Kidney (tissue), 14 donors: ENCODE measurements around the gene SULT1C2. TPM values are rescaled to one million over a fixed set of nuclear protein-coding genes. Genes with fewer than 3 reads are reported as not detected.

Experiments
- DNase-seq, 5 donors: peaks; one replicate each; pipeline ENCODE4 v3.0.0-alpha.2; 2013 to 2020
- FAIRE-seq: peaks from 2 replicates; lab custom pipeline; 2012; peaks lifted over from hg19 to GRCh38; lab: Jason Lieb, UNC
- H3K27ac ChIP-seq, 2 donors: one replicate each; pipeline ENCODE4 v1.7.0; 2013; ENCODE audit warnings: low read depth in 2 of 2, low read length in 2 of 2, inconsistent platforms in 1 of 2
- H3K27me3 ChIP-seq: one replicate; pipeline ENCODE4 v1.7.1; 2013; ENCODE audit warnings: low read length, inconsistent platforms; ENCODE audit not compliant: control insufficient read depth, insufficient read depth
- H3K36me3 ChIP-seq, 3 donors: one replicate each; pipeline versions ENCODE4 v1.7.0 to v1.7.1; 2013; ENCODE audit warnings: low read length in 3 of 3, control low read depth in 1 of 3, inconsistent platforms in 1 of 3; ENCODE audit not compliant: insufficient read depth in 3 of 3, control insufficient read depth in 2 of 3
- H3K4me1 ChIP-seq, 3 donors: one replicate each; pipeline versions ENCODE4 v1.7.0 to v1.7.1; 2013; ENCODE audit warnings: low read length in 3 of 3, inconsistent platforms in 1 of 3, low read depth in 1 of 3; ENCODE audit not compliant: control insufficient read depth in 2 of 3, insufficient read depth in 2 of 3
- H3K4me3 ChIP-seq, 3 donors: one replicate each; pipeline versions ENCODE4 v1.7.0 to v1.8.1; 2013; ENCODE audit warnings: low read length in 3 of 3, control low read depth in 1 of 3, inconsistent platforms in 1 of 3
- H3K9ac ChIP-seq, 3 donors: one replicate each; pipeline versions ENCODE4 v1.7.0 to v1.7.1; 2013; ENCODE audit warnings: low read length in 3 of 3, control low read depth in 1 of 3, inconsistent platforms in 1 of 3
- H3K9me3 ChIP-seq, 3 donors: one replicate each; pipeline versions ENCODE4 v1.7.0 to v1.7.1; 2013; ENCODE audit warnings: low read length in 3 of 3, control low read depth in 1 of 3, inconsistent platforms in 1 of 3; ENCODE audit not compliant: control insufficient read depth in 2 of 3, insufficient read depth in 1 of 3
- intact Hi-C: fragments of 100-400 bp; cut with DNase I; formaldehyde crosslinking; loops from one replicate; pipeline ENCODE4 v1.11.1; 2022
- polyA plus RNA-seq: library from polyadenylated mRNA; stranded (reverse); fragments of 350-450 nt; fragmentation: Illumina TruSeq; extraction: RNeasy Lipid Tissue Mini Kit (QIAGEN cat#74804); gene quantifications from one replicate; pipeline ENCODE4 v1.2.3, GENCODE V29; 2014; ENCODE audit warnings: low read depth, low replicate concordance; ENCODE audit not compliant: insufficient read depth
- total RNA-seq: library from RNA; stranded (reverse); fragmentation: NEBNext Ultra II Directional; extraction: Animal tissue kit (Norgen Biotek cat#: 25700); gene quantifications from one replicate; pipeline ENCODE4 v1.2.1, GENCODE V29; 2021
- TF ChIP-seq, protein P1 (sequence below): IDR thresholded peaks from 3 replicates; pipeline ENCODE4 v1.5.1; 2012; ENCODE audit warnings: mild to moderate bottlenecking, moderate library complexity, borderline replicate concordance; ENCODE audit not compliant: insufficient read depth; ENCODE audit errors: extremely low read depth
- donor health status: control.
- donor health status: control.
- donor health status: control.
- donor health status: control.
- donor health status: control.
- donor health status: DM: yes; HTN: yes; CAD: no.
- donor health status: Normal renal cell carcinoma (clear cell type).

Gene SULT1C2
- total and polyA plus RNA-seq, 2 donors from 2014 or later, result 67.4 to 117 TPM

DNA sequence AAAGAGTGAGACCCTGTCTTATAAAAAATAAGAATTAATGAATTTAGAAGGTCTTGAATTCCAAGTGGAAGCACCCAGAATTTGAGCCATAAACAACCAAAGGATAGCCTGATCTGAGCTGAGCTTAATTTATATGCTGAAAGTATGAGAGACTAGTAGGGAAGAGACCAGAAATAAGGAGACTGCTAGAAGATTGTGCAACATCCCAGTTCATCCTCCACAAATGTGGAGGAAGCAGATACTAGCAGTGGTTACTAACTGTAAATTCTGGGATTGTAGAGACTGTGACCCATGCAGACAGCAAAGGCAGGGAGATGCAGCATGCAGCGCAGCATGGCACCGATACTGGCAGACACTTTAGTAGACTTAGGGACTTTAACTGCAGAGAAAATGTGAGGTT lies 1.5 kb upstream of the SULT1C2 start:
- TF ChIP-seq, protein P1, sequence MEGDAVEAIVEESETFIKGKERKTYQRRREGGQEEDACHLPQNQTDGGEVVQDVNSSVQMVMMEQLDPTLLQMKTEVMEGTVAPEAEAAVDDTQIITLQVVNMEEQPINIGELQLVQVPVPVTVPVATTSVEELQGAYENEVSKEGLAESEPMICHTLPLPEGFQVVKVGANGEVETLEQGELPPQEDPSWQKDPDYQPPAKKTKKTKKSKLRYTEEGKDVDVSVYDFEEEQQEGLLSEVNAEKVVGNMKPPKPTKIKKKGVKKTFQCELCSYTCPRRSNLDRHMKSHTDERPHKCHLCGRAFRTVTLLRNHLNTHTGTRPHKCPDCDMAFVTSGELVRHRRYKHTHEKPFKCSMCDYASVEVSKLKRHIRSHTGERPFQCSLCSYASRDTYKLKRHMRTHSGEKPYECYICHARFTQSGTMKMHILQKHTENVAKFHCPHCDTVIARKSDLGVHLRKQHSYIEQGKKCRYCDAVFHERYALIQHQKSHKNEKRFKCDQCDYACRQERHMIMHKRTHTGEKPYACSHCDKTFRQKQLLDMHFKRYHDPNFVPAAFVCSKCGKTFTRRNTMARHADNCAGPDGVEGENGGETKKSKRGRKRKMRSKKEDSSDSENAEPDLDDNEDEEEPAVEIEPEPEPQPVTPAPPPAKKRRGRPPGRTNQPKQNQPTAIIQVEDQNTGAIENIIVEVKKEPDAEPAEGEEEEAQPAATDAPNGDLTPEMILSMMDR, result no peak
- Histone ChIP-seq H3K4me1 (peaks cover 3 to 12% (median 10%) of the 10 kb centered on the region in 3 donors), H3K9me3 (no peaks in the 10 kb centered on the region), H3K36me3 (no peaks in the 10 kb centered on the region), H3K27me3 (no peaks in the 10 kb centered on the region), H3K9ac (peak overlapping the region in 1 of 3 donors; percentile 20), H3K4me3 (peak overlapping the region in 2 of 3 donors; percentile 29 to 31), H3K27ac (peak overlapping the region; percentile 60 to 82)
- FAIRE-seq (no peak), DNase-seq (no peak)
- intact Hi-C loops, result no loop called here

DNA sequence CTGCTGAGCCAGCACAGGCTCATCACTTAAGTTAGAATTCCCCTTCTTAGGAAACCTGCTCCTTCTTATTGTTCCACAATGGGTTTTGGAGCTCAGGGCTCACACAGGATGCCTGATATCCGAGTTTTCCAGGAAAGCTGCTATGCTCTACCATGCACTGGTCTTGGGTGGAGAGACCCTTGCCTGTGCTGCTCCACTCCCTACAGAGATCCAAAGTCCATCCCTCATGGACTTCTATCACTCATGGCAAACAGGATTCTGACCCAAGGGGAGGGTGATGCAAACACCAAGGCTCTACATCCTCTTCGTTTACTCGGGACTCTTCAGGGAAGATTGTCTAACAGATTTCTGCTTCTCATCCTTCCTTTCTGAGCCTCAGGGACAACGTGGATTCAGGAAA lies 5.2 kb downstream of the SULT1C2 start:
- no peaks in the 10 kb centered on the region for H3K27me3 ChIP-seq
- H3K4me3 ChIP-seq, result no peak overlapping the region
- intact Hi-C loops, result no loop called here
- no peak for FAIRE-seq
- no peak overlapping the region for H3K9ac ChIP-seq
- peaks cover 0 to 28% (median 19%) of the 10 kb centered on the region in 3 donors for H3K36me3 ChIP-seq
- no peak overlapping the region for H3K27ac ChIP-seq
- peaks cover 3 to 8% (median 3%) of the 10 kb centered on the region in 3 donors for H3K4me1 ChIP-seq
- TF ChIP-seq, protein P1, result no peak
- no peak for DNase-seq
- no peaks in the 10 kb centered on the region for H3K9me3 ChIP-seq

DNA sequence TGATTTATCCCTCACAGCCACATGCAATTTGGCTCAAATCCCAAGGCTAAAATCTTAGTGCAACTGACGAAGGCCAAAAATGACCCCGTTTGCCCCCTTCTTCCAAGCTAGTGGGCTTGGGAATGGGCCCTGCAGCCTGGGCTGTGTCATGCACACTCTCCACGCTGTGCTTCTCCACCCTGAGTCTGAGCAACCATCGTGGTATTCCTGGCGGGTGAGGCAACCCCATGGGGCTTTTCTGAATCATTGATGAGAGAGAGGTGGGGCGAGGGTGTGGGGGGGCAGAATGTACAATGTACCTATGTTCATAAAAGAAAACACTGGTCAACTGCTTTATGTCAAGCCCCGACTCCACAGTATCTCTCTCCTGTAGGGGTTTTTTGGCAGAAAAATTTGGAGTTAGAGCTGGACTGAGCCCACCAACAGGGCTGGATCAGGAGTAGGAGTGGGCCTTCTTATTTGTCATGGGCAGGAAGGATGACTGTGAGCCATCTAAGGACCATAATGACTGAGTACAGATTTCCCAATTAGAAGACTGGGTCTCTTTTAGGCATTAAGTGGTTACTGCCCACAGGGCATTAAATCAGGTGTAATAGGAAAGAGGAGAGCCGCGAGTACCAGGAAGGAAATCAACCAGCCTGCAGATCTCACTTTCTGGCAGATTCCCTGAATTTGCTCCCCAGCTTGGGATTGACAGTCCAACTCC lies 8.9 kb downstream of the SULT1C2 start:
- TF ChIP-seq, protein P1, result no peak
- intact Hi-C loops, result no loop called here
- Histone ChIP-seq H3K9me3 (no peaks in the 10 kb centered on the region), H3K27me3 (no peaks in the 10 kb centered on the region), H3K36me3 (peaks cover 0 to 43% (median 19%) of the 10 kb centered on the region in 3 donors), H3K4me3 (no peak overlapping the region), H3K27ac (no peak overlapping the region), H3K9ac (no peak overlapping the region), H3K4me1 (no peaks in the 10 kb centered on the region)
- DNase-seq (no peak), FAIRE-seq (no peak)
